DMS53 treated with DMSO at 0.1 percent for 48 hours (cell line): ENCODE measurements around the gene PXMP4.
A peak's percentile ranks its signal among the peaks of the same experiment; 100 is the strongest.

Source experiments
- DNase-seq: peaks from one replicate; lab custom pipeline; 2025; ENCODE audit not compliant: unreplicated experiment; lab: John Stamatoyannopoulos, UW

PXMP4 gene

DNA sequence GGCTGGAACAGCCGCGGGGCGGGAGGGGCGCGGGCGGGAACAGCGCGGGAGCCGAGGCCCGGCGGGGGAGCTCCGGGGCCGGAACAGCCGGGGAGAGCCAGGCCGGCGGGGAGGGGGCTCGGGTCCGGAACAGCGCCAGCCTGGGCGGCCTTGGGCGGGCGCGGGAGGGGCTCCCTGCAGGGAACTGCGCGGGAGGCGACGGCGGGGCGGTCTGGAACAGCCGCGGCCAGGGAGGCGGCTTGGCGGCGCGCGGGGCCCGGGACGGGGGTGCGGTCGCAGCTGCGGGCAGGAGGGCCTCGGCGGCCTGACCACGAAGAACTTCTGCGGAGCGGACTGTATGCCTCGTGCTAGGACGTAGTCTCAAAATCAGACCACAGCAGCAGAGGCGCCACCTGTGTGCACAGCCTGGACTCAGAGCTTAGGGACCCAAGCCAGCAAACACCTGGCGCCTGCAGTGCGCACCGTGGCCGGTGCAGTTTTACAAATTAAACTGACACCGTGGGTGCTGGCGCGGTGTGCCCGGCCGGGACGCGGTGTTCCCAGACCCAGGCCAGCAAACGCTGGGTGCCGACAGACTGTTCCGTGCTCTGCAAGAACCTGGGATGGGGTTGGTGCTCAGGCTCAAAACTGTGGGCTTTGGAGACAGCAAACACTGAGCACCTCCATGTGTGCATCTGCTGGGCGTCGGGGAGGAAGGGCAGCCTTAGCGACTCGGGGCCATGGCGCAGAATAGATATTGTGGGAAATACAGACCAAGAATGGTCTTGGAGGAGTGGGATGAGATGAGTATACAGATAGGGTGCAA lies 12.3 kb upstream of the PXMP4 start:
- DNase-seq: peak; percentile 91

DNA sequence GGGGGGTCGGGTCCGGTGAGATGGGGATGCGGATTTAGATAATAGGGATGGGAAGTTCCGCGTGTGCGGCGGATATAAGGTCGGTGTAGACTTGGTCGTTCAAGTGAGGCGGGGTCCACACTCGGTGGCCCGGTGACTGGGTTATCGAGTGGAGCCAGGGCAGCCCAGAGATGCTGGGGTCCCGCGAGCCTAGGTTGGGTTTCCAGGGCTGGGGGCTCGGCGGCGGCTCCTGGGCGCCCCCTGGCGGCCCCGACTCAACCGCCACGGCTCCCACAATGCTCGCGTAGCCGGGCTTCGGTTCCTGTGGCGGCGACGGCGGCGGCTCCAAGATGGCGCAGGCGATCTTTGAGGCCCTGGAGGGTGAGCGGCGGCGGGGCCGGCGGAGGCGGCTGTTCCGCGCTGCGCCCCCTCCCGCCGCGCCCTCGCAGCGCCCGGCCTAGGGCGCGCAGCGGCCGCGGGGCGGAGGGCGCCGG lies 11.6 kb upstream of the PXMP4 start, which contains the start of gene ZNF341:
TSS of gene ZNF341 (plus strand) at position 304 of the 473 bp plus-strand sequence. CDS start at position 330, 26 bp downstream.
- DNase-seq: peak; percentile 91

DNA sequence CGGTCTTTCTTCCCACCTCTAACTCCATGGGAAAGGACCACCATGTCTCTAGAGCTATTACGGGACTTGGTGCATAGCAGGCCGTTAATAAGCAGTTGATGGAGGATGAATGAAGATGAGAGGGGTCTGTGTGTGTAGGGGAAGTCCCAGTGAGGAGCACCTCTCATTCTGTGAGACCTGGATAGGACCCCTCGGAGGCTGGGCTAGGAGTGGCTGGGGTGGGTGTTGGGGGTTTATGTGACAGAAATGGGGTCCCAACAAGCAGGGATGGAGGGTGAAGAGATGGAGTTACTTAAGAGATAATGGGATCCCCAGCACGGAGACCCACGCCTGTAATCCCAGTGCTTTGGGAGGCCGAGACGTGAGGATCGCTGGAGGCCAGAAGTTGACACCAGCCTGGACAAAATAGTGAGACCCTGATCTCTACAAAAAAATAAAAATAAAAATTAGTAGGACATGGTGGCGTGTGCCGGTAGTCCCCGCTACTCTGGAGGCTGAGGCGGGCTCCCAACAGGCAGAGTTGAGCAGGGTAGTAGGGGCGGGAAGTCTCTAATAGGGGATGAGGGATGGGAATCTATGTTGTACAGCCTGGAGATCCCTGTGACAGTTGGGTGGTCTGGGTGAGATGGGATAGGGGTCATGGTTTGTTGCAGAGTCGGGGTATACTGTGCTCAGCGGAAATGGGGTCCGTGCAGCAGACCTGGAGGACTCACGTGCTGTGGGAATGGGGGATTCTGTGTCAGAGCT lies 11.0 kb upstream of the PXMP4 start:
- DNase-seq: no peak

DNA sequence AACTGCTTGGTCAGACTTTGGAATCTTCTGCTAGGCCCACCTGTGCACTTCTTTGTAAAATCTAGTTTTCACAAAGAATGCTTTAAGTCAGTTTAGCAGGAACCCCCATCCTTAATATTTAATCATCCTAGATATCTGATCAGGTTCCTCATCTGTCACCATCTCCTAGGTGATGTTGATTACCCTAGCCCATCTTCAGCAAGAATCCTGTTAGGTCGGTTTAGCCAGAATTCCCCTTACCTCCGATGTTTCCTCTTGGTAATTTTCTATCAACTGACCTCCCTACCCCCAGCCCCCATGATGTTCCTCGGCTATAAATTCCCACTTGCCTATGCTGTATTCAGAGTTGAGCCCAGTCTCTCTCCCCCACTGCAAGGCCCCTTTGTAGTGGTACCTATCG lies 9.0 kb upstream of the PXMP4 start:
- DNase-seq: no peak

DNA sequence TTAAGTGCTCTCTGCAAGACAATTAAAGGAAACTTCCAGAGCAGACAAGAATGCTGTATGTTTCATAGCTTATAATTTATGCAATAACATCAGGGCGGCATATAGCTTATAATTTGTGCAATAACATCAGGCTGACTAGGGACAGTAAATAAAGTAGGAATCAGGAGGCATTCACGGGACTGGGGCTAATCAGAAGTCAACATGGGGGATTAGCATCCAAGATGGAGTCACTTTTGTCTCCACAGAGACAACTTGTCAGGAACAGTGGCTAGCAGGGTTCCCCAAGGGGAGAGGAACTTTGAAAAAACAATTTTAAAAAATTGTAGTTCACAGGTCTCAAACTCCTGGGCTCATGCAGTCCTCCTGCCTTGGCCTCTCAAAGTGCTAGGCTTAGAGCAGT lies 8.4 kb upstream of the PXMP4 start:
- DNase-seq: no peak

DNA sequence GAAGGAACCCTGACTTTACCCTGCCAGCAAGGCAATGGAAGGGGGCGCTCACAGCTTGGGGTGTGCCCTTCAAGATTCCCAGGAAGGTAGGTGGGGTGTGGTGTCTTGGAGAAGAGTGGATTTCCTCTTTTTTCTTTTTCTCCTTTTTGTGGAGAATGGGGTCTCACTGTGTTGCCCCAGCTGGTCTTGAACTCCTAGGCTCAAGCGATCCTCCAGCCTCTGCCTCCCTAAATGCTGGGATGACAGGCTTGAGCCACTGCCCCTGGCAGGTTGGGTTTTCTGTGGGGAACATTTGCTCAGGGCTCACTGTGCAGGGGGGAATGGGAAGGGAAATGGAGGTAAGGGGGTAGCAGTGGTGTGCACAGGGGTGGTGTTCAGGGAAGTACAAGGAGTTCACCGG lies 7.7 kb upstream of the PXMP4 start:
- no peak for DNase-seq

DNA sequence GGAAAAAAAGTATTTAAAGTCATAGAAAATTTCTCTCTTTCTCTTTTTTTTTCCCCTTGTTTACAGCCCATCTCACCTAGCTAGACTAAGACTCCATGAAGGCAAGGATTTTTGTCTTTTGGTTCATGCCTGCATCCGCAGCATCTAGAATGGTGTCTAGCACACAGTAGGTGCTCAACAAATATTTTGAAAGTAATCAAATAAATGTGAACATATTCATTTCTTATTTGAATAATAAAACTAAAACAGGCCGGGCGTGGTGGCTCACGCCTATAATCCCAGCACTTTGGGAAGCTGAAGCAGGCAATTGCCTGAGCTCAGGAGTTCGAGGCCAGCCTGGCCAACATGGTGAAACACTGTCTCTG lies 7.0 kb upstream of the PXMP4 start:
- no peak for DNase-seq

DNA sequence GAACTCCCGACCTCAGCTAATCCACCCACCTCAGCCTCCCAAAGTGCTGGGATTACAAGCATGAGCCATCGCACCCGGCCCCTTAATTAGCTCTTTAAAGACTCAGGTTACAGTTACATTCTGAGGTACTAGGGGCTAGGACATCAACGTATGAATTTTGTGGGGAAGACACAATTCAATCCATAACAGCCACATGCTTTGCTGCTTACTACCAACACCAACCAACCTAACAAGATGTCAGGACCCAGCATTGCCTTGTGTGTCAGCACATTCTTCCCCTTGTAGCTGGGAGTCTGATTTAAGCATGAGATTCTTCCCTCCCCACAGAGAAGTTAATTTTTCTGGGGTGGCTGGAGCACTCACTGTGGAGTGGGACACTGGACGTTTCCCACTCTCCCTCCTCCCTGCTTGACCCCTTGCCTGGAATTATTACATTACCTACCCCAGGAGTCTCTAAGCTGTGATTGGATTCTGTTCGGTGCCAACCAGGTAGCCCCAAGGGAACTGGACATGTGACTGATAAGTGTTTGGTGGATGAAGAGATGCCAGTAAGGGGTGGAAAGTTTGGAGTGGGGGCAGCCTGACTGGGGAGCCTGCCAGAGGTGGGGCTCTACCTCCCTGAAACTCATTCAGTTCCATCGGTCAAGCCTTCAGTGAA lies 5.6 kb upstream of the PXMP4 start:
- DNase-seq: no peak

DNA sequence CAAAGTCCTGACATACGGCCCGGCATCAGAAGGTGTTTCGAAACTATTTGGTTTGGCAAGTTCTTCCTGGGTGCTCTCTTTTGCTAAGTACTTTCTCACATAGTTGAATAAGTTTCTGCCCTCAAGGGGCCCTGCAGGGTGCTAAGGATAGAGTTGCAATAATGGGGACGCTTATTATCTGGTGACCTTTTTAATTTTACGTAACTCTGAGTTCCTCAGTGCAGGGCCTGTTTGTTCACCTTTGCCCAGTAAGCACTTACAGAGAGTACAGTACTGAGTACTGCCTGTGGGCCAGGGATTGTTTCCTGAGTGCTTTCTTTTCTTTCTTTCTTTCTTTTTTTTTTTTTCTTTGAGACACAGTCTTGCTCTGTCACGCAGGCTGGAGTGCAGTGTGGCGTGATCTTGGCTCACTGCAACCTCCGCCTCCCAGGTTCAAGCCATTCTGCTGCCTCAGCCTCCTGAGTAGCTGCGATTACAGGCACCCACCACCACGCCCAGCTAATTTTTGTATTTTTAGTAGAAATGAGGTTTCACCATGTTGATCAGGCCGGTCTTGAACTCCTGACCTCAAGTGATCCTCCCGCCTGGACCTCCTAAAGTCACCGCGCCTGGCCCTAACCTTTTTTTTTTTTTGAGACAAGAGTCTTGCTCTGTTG lies 4.5 kb upstream of the PXMP4 start:
- no peak for DNase-seq

DNA sequence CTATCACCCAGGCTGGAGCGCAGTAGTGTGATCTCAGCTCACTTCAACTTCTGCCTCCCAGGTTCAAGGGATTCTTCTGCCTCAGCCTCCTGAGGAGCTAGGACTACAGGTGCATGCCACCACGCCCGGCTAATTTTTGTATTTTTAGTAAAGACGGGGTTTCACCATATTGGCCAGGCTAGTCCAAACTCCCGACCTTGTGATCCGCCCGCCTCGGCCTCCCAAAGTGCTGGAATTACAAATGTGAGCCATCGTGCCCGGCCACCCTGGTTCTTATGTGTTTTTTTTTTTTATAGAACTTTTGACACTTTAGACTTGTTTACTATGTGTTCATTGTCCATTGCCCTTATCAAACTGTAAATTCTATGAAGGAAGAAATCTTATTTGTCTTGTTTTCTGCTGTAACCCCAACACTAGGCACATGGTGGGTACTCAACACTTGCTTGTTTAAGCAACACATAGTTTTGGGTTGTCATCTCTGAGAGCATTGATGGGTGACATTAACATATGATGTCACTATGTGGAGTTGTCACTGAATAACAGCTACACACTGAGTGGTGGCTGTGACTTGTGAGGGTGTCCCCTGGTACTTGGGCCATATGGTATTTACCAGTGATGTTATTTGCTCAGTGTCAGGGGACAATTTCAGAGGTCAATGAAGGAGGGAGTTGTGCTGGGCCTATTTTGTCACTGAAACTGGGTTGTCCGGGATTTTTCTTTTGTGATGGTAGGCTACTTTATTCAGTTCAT lies 1.5 kb upstream of the PXMP4 start:
- no peak for DNase-seq

DNA sequence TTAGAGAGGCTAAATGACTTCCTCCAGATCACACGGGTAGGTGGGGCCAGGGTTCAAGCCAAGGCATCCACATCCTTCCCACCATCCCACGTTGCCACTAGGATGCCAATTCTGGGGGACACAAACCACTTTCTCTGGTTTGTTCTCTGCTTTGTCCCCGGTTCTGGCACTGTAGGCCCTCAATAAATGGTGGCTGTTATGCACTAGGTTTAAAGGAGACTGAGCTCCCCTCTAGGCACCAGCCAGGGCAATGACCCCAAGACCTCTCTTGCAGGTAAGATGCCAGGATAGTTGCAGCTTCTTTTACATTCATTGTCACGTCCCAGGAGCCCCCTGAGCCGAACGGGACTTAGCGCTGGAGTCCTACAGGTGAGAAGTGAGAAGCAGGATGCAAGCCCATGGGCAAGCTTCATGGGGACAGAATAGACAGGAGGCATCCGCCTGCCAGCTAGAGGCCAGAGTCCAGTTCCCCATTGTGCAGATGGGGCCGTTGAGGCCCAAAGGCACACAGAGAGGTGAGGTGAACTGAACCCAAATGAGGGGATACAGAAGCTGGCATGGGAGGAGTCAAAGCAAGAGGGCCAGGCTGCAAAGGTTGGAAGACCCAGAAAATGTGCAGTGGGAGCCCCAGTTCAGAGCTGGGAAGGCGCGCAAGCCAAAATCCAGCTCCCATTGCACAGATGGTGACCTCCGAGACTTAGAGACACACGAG lies 677 bp downstream of the PXMP4 start:
- no peak for DNase-seq

DNA sequence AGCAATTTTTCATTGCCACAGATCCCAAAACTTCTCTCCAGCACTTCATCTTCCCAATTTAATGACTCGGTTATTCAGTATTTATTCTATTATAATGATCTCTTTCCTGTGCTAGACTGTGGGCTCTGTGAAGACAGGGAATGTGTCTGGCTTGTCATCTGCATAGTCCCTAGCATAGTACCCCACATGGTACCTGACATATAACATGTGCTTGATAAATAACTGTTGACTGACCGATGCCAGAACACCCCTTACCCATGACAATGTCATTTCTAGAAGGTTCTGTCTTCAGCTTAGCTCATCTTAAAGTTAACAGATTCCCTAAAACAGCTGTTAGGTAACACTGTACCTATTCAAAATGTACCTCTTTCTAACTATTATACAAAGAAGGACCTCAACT lies 3.6 kb downstream of the PXMP4 start:
- no peak for DNase-seq

DNA sequence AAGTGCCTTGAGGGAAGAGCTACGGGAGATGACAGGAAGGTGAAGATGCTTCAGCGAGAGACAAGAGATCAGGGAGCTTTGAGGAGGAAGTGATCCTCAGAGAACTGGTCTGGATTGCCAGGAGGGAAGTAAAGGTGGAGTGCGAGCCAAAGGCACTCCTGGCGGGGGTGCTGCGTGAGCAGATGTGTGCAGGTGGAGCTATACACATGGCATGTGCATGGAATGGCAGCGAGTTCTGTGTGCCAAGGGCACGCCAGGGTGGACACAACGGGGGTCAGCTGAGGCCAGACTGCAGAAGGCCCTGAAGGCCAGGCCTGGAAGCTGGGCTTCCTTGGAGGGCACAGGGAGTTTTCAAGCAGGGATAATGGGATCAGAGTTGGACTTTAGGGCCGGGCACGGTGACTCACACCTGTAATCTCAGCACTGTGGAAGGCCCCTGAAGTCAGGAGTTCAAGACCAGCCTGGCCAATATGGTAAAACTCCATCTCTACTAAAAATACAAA lies 6.2 kb downstream of the PXMP4 start:
- DNase-seq: no peak

DNA sequence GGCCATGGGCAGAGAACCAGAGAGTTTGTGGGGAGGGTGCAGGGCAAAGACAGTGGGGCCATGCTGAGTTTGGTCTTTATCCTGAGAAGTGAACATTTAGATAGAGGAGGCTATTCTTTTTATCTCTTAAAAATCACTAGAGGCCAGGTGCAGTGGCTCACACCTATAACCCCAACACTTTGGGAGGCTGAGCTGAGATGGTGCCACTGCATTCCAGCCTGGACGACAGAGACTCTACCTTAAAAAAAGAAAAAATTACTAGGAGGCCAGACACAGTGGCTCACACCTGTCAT lies 8.7 kb downstream of the PXMP4 start:
- no peak for DNase-seq

DNA sequence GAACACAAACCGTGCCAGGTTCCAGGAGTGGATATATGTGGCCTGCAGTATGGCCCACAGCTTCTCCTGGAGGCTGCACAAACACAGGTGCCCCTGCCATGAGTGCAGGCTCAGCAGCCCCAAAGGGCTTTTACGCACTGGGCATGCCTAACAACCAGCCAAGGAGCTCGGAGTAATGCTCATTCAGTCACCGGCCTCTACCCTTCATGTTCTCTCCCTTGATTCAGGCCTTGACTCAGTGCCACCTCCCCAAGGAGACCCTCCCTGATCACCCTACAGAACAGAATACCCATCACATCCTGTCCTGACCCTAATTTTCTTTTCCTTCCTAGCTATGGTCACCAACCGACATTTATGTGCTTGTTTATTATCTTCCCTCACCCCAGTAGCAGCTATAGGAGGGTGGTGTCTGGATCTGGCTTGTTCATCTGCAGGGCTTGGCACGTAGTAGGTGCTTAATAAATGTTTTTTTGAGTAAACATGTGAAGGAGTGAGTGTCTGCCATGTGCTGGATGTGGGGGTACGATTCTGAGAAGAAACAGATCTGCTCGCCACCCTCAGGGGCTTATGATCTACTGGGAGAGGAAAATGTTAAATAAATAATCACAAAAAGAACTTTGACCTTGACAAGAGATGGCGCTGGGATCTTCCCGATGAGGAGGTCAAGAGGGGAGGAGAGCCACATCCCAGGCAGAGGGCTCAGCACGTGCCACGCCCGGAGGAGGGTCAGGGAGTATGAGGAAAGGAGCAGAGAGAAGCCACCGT lies 9.2 kb downstream of the PXMP4 start:
- no peak for DNase-seq

DNA sequence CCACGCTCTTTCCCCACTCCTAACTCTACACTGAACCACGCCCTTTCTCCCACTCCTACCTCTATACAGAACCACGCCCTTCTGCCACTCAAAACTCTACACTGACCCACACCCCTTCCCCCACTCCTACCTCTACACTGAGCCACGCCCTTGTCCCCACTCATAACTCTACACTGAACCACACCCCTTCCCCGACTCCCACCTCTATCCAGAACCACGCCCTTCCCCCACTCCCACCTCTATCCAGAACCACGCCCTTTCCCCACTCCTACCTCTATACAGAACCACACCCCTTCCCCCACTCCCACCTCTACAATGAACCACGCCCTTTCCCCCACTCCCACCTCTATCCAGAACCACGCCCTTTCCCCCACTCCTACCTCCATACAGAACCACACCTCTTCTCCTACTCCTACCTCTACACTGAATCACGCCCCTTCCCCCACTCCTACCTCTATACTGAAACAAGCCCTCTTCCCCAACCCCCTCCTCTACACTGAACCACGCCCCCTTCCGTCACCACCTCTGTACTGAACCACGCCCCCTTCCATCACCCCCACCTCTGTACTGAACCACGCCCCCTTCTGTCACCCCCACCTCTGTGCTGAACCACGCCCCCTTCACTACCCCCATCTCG lies 10.1 kb downstream of the PXMP4 start:
- DNase-seq: no peak

DNA sequence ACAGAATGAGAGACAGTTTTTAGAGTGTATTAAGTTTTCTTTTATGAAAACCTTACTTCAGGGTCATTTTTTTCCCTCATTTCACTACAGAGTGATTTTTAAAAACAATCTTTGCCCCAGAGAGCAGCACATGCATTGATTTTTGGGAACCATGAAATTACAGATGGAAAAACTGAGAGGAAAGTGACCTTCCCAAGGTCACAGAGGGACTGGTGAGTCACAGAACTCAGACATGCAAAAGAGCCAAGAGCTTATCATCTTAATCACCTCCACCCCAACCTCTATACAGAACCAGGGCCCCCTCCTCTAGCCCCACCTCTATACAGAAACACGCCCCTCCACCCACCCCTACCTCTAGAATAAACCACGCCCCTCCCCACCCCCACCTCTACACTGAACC lies 10.7 kb downstream of the PXMP4 start:
- no peak for DNase-seq

DNA sequence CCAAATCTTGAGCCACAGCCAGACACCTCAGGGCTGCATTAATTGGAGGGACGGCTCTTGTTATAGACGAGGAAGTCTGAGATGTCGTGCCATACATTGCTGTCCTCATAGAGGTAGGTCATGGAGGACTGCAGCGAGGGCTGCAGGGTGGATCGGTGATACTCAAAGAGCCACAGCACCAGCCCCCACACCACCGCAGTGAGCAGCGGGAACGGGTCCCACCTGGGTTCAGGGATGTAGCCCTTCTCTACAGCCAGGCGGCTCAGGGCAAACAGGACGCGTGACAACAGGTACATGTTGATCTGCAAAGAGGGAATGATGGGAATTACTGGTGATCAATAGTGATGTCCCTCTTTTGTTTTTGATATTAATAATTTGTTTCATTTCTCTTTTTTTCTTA lies 12.4 kb downstream of the PXMP4 start:
- no peak for DNase-seq
